ENCODE measurements around the gene PRSS50. TPM values are rescaled to one million over a fixed set of nuclear protein-coding genes. Genes with fewer than 3 reads are reported as not detected.
A peak's percentile ranks its signal among the peaks of the same experiment; 100 is the strongest.
"Not testable (repeated sequence)": the region's sequence is repeated elsewhere in the genome, so short reads cannot be mapped to it uniquely, and the experiment has no call there.

Gene PRSS50
- total RNA-seq, 6 experiments from 2014 or later, result 0.07 to 0.42 (median 0.13) TPM; not detected in 2

DNA sequence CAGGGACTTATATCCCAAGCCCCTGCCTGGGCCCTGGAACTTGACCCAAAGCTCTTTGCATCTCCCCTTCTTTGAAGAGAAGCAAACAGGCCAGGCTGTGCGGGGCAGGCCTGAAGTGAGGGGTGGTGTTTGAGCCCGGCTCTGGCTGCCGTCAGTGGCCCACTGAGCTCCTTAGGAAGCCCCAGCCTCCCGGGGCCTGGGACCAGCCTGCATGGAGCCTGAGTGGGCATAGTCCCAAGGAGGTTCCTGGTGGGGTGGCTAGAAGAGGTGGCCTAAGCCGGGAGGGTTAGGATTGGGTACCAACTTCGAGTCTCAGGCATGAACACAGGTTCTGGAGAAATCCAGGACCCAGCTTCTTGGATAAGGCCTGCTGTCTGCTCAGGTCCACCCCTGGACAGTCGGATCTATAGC, 10.1 kb downstream of the PRSS50 start:
- ATAC-seq, result no peak
- Histone ChIP-seq H3K4me1 (no peaks in the 10 kb centered on the region), H3K27me3 (no peaks in the 10 kb centered on the region), H3K27ac (no peak overlapping the region), H3K9me3 (no peaks in the 10 kb centered on the region), H3K4me3 (no peak overlapping the region), H3K36me3 (no peaks in the 10 kb centered on the region)
- intact Hi-C loops (cut with DNase I), result loop anchor here in 1 of 2 donors (5.0 kb wide), 1 partner anchor 195 kb away; no protein-coding TSS in a partner anchor
- WGBS (ENCODE audit: insufficient coverage, low coverage, low lambda C conversion rate, missing lambda C conversion rate), result 100% methylated on average over 1 of the region's 7 CpGs
- TF ChIP-seq POLR2A (IDR thresholded peaks at IDR 0.05), result no peak
- TF ChIP-seq CTCF (IDR thresholded peaks at IDR 0.05), result no peak
- peak in 2 of 3 donors; percentile 34 to 41 for DNase-seq

- no peak for TF ChIP-seq CTCF (IDR thresholded peaks at IDR 0.05)
- no peak for TF ChIP-seq POLR2A (IDR thresholded peaks at IDR 0.05)
- Histone ChIP-seq H3K36me3 (no peaks in the 10 kb centered on the region), H3K27me3 (no peaks in the 10 kb centered on the region), H3K9me3 (no peaks in the 10 kb centered on the region), H3K4me1 (no peaks in the 10 kb centered on the region), H3K27ac (no peak overlapping the region), H3K4me3 (no peak overlapping the region)
- ATAC-seq (no peak), DNase-seq (peak in 2 of 3 donors; percentile 39 to 43)
- intact Hi-C loops (cut with DNase I), result loop anchor here in 1 of 2 donors (5.0 kb wide), 1 partner anchor 195 kb away; no protein-coding TSS in a partner anchor
- WGBS (ENCODE audit: insufficient coverage, low coverage, low lambda C conversion rate, missing lambda C conversion rate), result no CpG with 5 or more reads among the region's 13 CpGs
These were observed 10.7 kb downstream of the PRSS50 start for GRCh38 chr3:46706771-46707582.

- no peak overlapping the region for H3K4me3 ChIP-seq
- H3K36me3 ChIP-seq, result no peaks in the 10 kb centered on the region
- H3K9me3 ChIP-seq, result no peaks in the 10 kb centered on the region
- no peak overlapping the region for H3K27ac ChIP-seq
- TF ChIP-seq POLR2A (IDR thresholded peaks at IDR 0.05) (no peak), CTCF (IDR thresholded peaks at IDR 0.05) (no peak)
- intact Hi-C loops (cut with DNase I), result loop anchor here in 1 of 2 donors (5.0 kb wide), 1 partner anchor 196 kb away; no protein-coding TSS in a partner anchor
- peak in 2 of 3 donors; percentile 37 to 44 for DNase-seq
- no peak for ATAC-seq
- H3K4me1 ChIP-seq, result no peaks in the 10 kb centered on the region
- no peaks in the 10 kb centered on the region for H3K27me3 ChIP-seq
- 65% methylated on average over 4 of the region's 19 CpGs for WGBS (ENCODE audit: insufficient coverage, low coverage, low lambda C conversion rate, missing lambda C conversion rate)
These were observed 11.7 kb downstream of the PRSS50 start for GRCh38 chr3:46705751-46706552.

GRCh38 chr3:46705022-46705530, 12.6 kb downstream of the PRSS50 start:
- no peaks in the 10 kb centered on the region for H3K36me3 ChIP-seq
- H3K4me3 ChIP-seq, result no peak overlapping the region
- peaks cover 0 to 8% (median 3%) of the 10 kb centered on the region in 4 donors for H3K4me1 ChIP-seq
- intact Hi-C loops (cut with DNase I), result loop anchor here in 1 of 2 donors (5.0 kb wide), 1 partner anchor 197 kb away; no protein-coding TSS in a partner anchor
- DNase-seq (peak; percentile 65 to 80 (median 79)), ATAC-seq (peak; percentile 83 to 88 (median 88))
- TF ChIP-seq CTCF (IDR thresholded peaks at IDR 0.05) (peak; percentile 97 to 98 (median 98)), POLR2A (IDR thresholded peaks at IDR 0.05) (no peak)
- H3K27ac ChIP-seq, result no peak overlapping the region
- no peaks in the 10 kb centered on the region for H3K9me3 ChIP-seq
- WGBS (ENCODE audit: insufficient coverage, low coverage, low lambda C conversion rate, missing lambda C conversion rate), result 0% methylated on average over 1 of the region's 4 CpGs
- H3K27me3 ChIP-seq, result no peaks in the 10 kb centered on the region

- H3K27ac ChIP-seq; intact Hi-C loops (cut with DNase I); ATAC-seq; H3K4me3 ChIP-seq; H3K9me3 ChIP-seq; H3K36me3 ChIP-seq; H3K27me3 ChIP-seq: not testable (repeated sequence)
- 50% methylated on average over 1 of the region's 7 CpGs for WGBS (ENCODE audit: insufficient coverage, low coverage, low lambda C conversion rate, missing lambda C conversion rate)
- peak in 1 of 3 donors; percentile 53 for DNase-seq
- peaks cover 0 to 16% (median 7%) of the 10 kb centered on the region in 4 donors for H3K4me1 ChIP-seq
These were observed 13.3 kb downstream of the PRSS50 start for GRCh38 chr3:46704346-46704745.

Data from right lobe of liver (tissue), 6 donors.